K562 (cell line): ENCODE data around the gene PRKAG2.

ENCODE experiments used
- GABPA ChIP-seq: fragments of 200-800 bp; sonication (Bioruptor generic); conservative IDR thresholded peaks from 2 replicates; pipeline ENCODE4 v1.6.1; 2016; ENCODE audit warnings: low read depth, missing genetic modification characterization, missing compliant biosample characterization
- JUN ChIP-seq, 2 experiments: sonication (generic) in 1 of 2; formaldehyde crosslinking in 1 of 2; IDR thresholded peaks; 2 replicates each; pipeline versions ENCODE4 v1.6.1 to v1.8.0; 2012 to 2022; ENCODE audit warnings: borderline replicate concordance in 2 of 2, mild to moderate bottlenecking in 2 of 2, improper control_type of control experiment in 1 of 2, low read depth in 1 of 2, low read length in 1 of 2, missing genetic modification reagents in 1 of 2
- NFE2L1 ChIP-seq: fragments of 450-650 bp; IDR thresholded peaks from 2 replicates; pipeline ENCODE4 v1.6.1; 2016; ENCODE audit warnings: missing genetic modification characterization, low read depth, mild to moderate bottlenecking, missing compliant biosample characterization, moderate library complexity, borderline replicate concordance
- POLR2AphosphoS5 ChIP-seq: IDR thresholded peaks from 2 replicates; pipeline ENCODE4 v1.6.1; 2011; ENCODE audit warnings: mild to moderate bottlenecking, low read depth, low read length, moderate library complexity; ENCODE audit not compliant: control insufficient read depth, insufficient read depth
- SRSF9 ChIP-seq: fragments of 200-400 bp; formaldehyde crosslinking; IDR thresholded peaks from 2 replicates; pipeline ENCODE4 v1.6.1; 2017; ENCODE audit warnings: low read depth, low read length, borderline replicate concordance
- TF ChIP-seq, protein P1 (sequence below), 3 experiments: IDR thresholded peaks in 2 of 3; conservative IDR thresholded peaks in 1 of 3; 2 replicates each; pipeline ENCODE4 v1.5.1; 2011 to 2012; ENCODE audit warnings: low read length in 3 of 3, mild to moderate bottlenecking in 3 of 3, control low read depth in 2 of 3, improper control_type of control experiment in 1 of 3, inconsistent platforms in 1 of 3, low read depth in 1 of 3, mixed read lengths in 1 of 3, moderate library complexity in 1 of 3; ENCODE audit not compliant: insufficient read depth in 2 of 3
- TF ChIP-seq, protein P2 (sequence below): sonication (generic); formaldehyde crosslinking; IDR thresholded peaks from 2 replicates; pipeline ENCODE4 v1.8.0; 2023; ENCODE audit warnings: mild to moderate bottlenecking, missing genetic modification reagents

DNA sequence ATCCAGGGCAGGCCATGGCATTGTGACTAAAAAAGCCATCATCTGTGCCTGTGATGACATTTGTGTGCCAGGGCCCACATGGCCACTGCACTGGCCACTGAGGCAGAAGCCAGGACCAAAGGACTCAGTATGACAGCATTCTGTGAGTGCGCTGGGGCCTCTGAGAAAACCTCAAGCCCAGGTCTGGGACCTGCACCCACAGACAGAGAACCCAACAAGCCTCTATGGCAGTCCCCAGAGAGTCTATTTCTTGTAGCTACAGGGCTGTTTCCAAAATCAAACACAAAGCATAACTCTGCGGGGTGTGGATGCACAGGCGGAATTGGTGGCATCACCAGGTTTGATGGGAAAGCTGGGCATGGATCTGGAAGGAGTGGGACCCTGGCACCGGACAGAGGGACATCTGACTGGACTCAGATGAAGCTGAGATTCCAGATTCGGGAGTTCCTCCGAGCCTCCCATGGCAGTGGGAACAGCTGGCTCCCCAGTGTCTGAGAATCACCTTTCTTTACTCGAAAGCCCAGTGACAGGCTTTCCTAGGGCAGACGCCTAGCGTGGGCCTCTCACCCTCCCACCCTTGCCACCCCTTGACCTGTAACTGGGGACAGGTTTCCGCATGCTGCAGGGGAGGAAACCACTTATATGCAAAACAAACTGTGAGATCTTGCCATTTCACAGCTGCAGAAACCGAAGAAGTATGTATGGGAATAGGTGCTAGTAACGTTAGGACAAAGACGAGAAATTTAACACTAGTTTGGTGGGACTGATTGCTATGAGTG lies 286.7 kb downstream of the PRKAG2 start:
- TF ChIP-seq, protein P1, sequence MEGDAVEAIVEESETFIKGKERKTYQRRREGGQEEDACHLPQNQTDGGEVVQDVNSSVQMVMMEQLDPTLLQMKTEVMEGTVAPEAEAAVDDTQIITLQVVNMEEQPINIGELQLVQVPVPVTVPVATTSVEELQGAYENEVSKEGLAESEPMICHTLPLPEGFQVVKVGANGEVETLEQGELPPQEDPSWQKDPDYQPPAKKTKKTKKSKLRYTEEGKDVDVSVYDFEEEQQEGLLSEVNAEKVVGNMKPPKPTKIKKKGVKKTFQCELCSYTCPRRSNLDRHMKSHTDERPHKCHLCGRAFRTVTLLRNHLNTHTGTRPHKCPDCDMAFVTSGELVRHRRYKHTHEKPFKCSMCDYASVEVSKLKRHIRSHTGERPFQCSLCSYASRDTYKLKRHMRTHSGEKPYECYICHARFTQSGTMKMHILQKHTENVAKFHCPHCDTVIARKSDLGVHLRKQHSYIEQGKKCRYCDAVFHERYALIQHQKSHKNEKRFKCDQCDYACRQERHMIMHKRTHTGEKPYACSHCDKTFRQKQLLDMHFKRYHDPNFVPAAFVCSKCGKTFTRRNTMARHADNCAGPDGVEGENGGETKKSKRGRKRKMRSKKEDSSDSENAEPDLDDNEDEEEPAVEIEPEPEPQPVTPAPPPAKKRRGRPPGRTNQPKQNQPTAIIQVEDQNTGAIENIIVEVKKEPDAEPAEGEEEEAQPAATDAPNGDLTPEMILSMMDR (IDR thresholded peaks at IDR 0.05 in 2 of 3, conservative IDR thresholded peaks at IDR 0.05 in 1 of 3; ENCODE audit: insufficient read depth in 2 of 3, low read depth in 1 of 3, low read length in 3 of 3): no peak
- TF ChIP-seq GABPA (tag) (no peak), SRSF9 (no peak), POLR2AphosphoS5 (no peak), NFE2L1 (tag) (no peak), JUN (IDR thresholded peaks at IDR 0.05; ENCODE audit: borderline replicate concordance, low read depth, low read length) (no peak), JUN (CRISPR knock-in tag; IDR thresholded peaks at IDR 0.05; ENCODE audit: borderline replicate concordance) (no peak)
- TF ChIP-seq, protein P2, sequence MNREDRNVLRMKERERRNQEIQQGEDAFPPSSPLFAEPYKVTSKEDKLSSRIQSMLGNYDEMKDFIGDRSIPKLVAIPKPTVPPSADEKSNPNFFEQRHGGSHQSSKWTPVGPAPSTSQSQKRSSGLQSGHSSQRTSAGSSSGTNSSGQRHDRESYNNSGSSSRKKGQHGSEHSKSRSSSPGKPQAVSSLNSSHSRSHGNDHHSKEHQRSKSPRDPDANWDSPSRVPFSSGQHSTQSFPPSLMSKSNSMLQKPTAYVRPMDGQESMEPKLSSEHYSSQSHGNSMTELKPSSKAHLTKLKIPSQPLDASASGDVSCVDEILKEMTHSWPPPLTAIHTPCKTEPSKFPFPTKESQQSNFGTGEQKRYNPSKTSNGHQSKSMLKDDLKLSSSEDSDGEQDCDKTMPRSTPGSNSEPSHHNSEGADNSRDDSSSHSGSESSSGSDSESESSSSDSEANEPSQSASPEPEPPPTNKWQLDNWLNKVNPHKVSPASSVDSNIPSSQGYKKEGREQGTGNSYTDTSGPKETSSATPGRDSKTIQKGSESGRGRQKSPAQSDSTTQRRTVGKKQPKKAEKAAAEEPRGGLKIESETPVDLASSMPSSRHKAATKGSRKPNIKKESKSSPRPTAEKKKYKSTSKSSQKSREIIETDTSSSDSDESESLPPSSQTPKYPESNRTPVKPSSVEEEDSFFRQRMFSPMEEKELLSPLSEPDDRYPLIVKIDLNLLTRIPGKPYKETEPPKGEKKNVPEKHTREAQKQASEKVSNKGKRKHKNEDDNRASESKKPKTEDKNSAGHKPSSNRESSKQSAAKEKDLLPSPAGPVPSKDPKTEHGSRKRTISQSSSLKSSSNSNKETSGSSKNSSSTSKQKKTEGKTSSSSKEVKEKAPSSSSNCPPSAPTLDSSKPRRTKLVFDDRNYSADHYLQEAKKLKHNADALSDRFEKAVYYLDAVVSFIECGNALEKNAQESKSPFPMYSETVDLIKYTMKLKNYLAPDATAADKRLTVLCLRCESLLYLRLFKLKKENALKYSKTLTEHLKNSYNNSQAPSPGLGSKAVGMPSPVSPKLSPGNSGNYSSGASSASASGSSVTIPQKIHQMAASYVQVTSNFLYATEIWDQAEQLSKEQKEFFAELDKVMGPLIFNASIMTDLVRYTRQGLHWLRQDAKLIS (CRISPR knock-in tag): no peak
